Lower lobe of right lung (tissue), 2 donors: ENCODE data around the gene SOAT2. TPM values are rescaled to one million over a fixed set of nuclear protein-coding genes. Genes with fewer than 3 reads are reported as not detected.

ENCODE experiments used
- ATAC-seq, 2 donors: fragments of 200-7000 bp; cut with Tn5 transposase; one replicate each; pipeline ENCODE4 v1.9.1; 2020 to 2022; ENCODE audit warnings: mild to moderate bottlenecking in 2 of 2, moderate library complexity in 2 of 2
- DNase-seq: peaks from one replicate; pipeline ENCODE4 v3.0.0-alpha.2; 2020
- H3K27ac ChIP-seq: fragments of 200-600 bp; one replicate; pipeline ENCODE4 v1.8.0; 2022
- H3K27me3 ChIP-seq: fragments of 200-600 bp; one replicate; pipeline ENCODE4 v1.8.0; 2022; ENCODE audit warnings: low read depth
- H3K36me3 ChIP-seq: fragments of 200-600 bp; one replicate; pipeline ENCODE4 v1.8.0; 2022; ENCODE audit warnings: mild to moderate bottlenecking
- H3K4me1 ChIP-seq: fragments of 200-600 bp; one replicate; pipeline ENCODE4 v1.8.0; 2022
- H3K4me3 ChIP-seq: fragments of 200-600 bp; one replicate; pipeline ENCODE4 v1.8.0; 2022; ENCODE audit warnings: mild to moderate bottlenecking
- H3K9me3 ChIP-seq: fragments of 200-600 bp; one replicate; pipeline ENCODE4 v1.8.0; 2022
- intact Hi-C: fragments of 100-400 bp; cut with DNase I; formaldehyde crosslinking; loops from one replicate; pipeline ENCODE4 v1.11.0; 2022
- total RNA-seq: library from RNA; stranded (reverse); fragmentation: NEBNext Ultra II Directional; extraction: Animal tissue kit (Norgen Biotek cat#: 25700); gene quantifications from one replicate; pipeline ENCODE4 v1.2.1, GENCODE V29; 2021
- TF ChIP-seq, protein P1 (sequence below): fragments of 200-600 bp; IDR thresholded peaks from one replicate; pipeline ENCODE4 v1.8.0; 2022; ENCODE audit warnings: antibody characterized with exemption, mild to moderate bottlenecking
- donor health status: DM: no; HTN: yes; CAD: no; lungs with severe emphysema.

SOAT2 gene
- total RNA-seq, 1 donor from 2014 or later, result not detected

DNA sequence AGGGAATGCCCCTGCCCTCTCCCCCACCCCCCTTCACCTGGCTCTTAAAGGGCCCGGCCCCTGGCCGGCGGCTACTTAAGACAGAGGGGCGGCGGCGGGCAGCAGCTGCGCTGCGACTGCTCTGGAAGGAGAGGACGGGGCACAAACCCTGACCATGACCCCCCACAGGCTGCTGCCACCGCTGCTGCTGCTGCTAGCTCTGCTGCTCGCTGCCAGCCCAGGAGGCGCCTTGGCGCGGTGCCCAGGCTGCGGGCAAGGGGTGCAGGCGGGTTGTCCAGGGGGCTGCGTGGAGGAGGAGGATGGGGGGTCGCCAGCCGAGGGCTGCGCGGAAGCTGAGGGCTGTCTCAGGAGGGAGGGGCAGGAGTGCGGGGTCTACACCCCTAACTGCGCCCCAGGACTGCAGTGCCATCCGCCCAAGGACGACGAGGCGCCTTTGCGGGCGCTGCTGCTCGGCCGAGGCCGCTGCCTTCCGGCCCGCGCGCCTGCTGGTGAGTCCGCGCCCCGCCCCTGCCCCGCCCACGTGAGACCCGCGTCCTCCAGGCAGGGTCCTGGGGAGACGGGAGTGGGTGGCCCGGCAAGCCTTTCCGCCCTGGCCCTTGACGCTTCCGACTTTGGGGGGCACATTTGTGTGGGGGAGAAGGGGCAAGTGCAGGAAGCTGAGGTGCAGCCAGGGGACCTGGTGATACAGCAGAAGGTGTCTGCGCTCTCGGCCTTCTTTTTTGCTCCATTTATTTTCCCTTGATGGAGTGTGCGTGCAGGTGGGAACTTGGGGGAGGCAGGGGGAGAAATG lies 5.5 kb upstream of the SOAT2 start, which contains the start of gene IGFBP6:
TSS of gene IGFBP6 (plus strand) at position 104 of the 790 bp plus-strand sequence. CDS start at position 155, 51 bp downstream.
- Histone ChIP-seq H3K4me3 (peak within 1 kb of the TSS; percentile 62), H3K27me3 (no peaks in the 10 kb centered on the region), H3K4me1 (peaks cover 40% of the 10 kb centered on the region), H3K9me3 (no peaks in the 10 kb centered on the region), H3K36me3 (no peaks in the 10 kb centered on the region), H3K27ac (peak within 1 kb of the TSS; percentile 78)
- intact Hi-C loops, result no loop called here
- DNase-seq (peak; percentile 66), ATAC-seq (peak; percentile 70 to 71)
- TF ChIP-seq, protein P1, sequence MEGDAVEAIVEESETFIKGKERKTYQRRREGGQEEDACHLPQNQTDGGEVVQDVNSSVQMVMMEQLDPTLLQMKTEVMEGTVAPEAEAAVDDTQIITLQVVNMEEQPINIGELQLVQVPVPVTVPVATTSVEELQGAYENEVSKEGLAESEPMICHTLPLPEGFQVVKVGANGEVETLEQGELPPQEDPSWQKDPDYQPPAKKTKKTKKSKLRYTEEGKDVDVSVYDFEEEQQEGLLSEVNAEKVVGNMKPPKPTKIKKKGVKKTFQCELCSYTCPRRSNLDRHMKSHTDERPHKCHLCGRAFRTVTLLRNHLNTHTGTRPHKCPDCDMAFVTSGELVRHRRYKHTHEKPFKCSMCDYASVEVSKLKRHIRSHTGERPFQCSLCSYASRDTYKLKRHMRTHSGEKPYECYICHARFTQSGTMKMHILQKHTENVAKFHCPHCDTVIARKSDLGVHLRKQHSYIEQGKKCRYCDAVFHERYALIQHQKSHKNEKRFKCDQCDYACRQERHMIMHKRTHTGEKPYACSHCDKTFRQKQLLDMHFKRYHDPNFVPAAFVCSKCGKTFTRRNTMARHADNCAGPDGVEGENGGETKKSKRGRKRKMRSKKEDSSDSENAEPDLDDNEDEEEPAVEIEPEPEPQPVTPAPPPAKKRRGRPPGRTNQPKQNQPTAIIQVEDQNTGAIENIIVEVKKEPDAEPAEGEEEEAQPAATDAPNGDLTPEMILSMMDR, result peak; percentile 9

DNA sequence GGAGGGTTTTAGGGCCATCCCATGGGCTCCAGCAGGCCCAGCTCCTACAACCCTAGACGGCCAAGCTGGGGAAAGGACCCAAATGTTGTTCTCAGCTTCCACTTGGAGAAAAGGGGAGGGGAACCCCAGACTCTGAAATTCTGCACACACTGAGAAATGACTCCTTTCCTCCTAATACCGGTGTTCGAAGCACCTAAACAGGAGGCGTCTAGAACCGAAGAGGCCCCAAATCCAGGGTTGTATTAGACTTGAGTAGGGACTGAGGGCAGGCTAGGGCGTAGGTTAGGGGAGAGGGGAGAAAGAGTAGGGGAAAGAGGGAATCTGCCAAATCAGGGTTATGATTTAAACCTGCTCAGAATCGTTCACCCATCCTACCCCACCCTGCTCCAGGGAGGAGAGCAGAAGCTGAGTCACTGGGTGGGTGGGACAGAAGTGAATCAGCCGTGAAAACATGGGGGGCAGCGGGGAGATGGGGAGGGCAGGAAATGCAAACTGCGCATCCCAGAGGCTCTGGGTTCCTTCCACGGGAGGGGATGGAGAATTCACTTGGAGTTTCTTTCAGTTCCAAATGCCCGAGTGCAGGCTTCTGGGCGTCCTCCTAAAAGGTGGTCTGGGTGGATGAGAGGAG lies 4.8 kb upstream of the SOAT2 start:
- intact Hi-C loops, result no loop called here
- TF ChIP-seq, protein P1, result no peak
- H3K9me3 ChIP-seq, result no peaks in the 10 kb centered on the region
- peaks cover 45% of the 10 kb centered on the region for H3K4me1 ChIP-seq
- DNase-seq, result no peak
- ATAC-seq, result peak in 1 of 2 donors; percentile 8
- H3K36me3 ChIP-seq, result no peaks in the 10 kb centered on the region
- H3K27ac ChIP-seq, result peak overlapping the region; percentile 78
- H3K4me3 ChIP-seq, result peak overlapping the region; percentile 62
- H3K27me3 ChIP-seq, result no peaks in the 10 kb centered on the region

- ATAC-seq (peak; percentile 79 to 83), DNase-seq (peak; percentile 91)
- Histone ChIP-seq H3K36me3 (no peaks in the 10 kb centered on the region), H3K27me3 (no peaks in the 10 kb centered on the region), H3K9me3 (no peaks in the 10 kb centered on the region), H3K4me1 (peaks cover 45% of the 10 kb centered on the region), H3K4me3 (peak overlapping the region; percentile 62), H3K27ac (peak overlapping the region; percentile 78)
- intact Hi-C loops, result no loop called here
- TF ChIP-seq, protein P1, result peak; percentile 98
Measured at GRCh38 chr12:53099071-53099882, 4.0 kb upstream of the SOAT2 start.

DNA sequence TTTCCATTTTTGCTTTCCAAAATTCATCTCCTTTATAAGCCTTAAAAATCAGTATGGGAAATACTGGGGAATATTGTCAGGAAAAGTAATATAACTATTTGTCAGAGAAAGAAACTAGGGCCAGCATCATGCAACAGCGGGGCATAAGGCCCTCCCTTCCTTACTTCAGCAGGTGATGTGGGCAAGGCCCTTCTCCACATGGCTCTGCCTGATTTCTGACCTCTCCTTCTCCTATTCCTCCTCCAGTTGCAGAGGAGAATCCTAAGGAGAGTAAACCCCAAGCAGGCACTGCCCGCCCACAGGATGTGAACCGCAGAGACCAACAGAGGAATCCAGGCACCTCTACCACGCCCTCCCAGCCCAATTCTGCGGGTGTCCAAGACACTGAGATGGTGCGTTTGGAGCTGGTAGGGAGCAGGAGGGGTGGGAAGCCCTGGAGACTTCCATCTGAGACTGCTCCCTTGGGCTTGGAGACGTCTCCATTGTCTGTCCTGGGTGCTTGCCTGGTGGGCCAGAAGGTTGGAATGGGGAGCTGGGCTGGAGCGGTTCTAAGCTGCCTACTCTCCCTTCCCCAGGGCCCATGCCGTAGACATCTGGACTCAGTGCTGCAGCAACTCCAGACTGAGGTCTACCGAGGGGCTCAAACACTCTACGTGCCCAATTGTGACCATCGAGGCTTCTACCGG lies 2.7 kb upstream of the SOAT2 start:
- intact Hi-C loops, result no loop called here
- TF ChIP-seq, protein P1, result no peak
- DNase-seq (no peak), ATAC-seq (no peak)
- Histone ChIP-seq H3K27me3 (no peaks in the 10 kb centered on the region), H3K4me1 (peaks cover 45% of the 10 kb centered on the region), H3K9me3 (no peaks in the 10 kb centered on the region), H3K27ac (no peak overlapping the region), H3K4me3 (no peak overlapping the region), H3K36me3 (no peaks in the 10 kb centered on the region)

DNA sequence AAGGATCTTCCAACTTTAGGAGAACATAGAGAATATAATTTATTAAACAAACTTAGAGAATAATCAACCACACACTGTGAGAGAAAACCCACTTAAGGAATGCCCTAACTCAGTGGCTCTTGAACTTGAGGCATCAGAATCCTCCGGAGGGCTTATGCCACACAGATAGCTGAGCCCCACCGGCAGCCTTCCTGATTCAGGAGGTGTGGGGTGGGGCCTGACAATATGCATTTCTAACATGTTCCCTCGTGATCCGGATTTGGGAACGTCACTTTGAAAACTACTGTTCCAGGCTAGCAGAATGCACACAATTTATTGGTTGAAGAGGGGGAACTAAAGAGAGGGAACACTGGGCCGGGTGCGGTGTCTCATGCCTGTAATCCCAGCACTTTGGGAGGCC lies 2.0 kb upstream of the SOAT2 start:
- Histone ChIP-seq H3K4me1 (peaks cover 42% of the 10 kb centered on the region), H3K36me3 (no peaks in the 10 kb centered on the region), H3K27ac (no peak overlapping the region), H3K4me3 (no peak overlapping the region), H3K27me3 (no peaks in the 10 kb centered on the region), H3K9me3 (no peaks in the 10 kb centered on the region)
- DNase-seq (no peak), ATAC-seq (no peak)
- intact Hi-C loops, result no loop called here
- TF ChIP-seq, protein P1, result no peak
